HG02763 (cell line): ENCODE measurements around the gene TBC1D4.

Experiments used
- ATAC-seq: cut with Tn5 transposase; IDR thresholded peaks from one replicate; pipeline ENCODE4 v1.9.1; 2021; ENCODE audit warnings: mild to moderate bottlenecking, moderate library complexity; ENCODE audit not compliant: unreplicated experiment

Gene TBC1D4

DNA sequence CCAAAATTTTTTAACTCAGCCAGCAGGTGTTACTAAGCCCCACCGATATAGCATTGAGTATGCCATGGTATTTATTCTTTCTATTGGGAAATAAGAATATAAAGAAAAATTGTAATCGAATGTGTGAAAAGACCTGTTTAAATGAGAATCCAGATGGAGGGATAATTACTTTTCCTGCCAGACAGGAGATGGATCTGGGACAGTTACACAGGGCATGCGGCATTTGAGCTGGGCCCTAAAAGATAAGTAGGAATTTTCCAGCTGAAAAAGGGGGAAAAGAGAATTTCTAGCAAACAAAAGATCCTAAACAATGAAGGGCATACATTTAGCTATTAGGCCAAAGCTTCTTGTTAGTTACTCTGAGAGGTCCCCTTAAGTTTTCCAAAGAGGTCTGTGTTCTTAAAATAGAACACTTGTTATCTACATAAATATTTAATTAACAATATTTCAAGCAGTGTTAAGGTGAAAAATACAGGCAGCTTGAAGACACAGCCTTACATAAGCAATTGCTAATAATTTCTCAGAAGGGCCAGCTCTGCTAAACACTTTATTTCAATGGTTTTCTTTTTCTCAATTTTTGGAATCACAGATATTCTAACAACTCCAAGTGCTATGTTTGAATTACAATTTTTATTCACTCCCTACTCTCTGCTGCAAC is 63.7 kb downstream of the TBC1D4 start:
- no peak for ATAC-seq

DNA sequence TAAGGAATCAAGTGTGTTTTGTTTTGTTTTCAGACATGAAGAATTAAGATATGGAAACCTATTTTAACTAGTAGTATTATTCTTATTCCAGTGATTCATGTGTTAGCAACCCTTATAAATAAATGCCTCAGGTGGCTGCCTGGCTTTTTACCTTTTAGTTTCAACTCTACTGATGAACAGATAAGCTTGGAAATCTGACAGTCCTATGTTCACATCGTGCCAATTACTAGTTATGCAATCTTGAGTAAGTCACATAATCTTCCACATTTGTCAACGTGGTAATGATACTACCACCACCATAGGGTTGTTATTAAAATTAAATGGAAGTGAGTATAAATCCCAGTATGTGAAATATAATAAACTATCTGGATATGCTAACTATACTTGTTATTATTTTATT is 64.3 kb downstream of the TBC1D4 start:
- no peak for ATAC-seq

GRCh38 chr13:75417012-75417384 is 65.0 kb downstream of the TBC1D4 start:
- ATAC-seq = peak; percentile 24

DNA sequence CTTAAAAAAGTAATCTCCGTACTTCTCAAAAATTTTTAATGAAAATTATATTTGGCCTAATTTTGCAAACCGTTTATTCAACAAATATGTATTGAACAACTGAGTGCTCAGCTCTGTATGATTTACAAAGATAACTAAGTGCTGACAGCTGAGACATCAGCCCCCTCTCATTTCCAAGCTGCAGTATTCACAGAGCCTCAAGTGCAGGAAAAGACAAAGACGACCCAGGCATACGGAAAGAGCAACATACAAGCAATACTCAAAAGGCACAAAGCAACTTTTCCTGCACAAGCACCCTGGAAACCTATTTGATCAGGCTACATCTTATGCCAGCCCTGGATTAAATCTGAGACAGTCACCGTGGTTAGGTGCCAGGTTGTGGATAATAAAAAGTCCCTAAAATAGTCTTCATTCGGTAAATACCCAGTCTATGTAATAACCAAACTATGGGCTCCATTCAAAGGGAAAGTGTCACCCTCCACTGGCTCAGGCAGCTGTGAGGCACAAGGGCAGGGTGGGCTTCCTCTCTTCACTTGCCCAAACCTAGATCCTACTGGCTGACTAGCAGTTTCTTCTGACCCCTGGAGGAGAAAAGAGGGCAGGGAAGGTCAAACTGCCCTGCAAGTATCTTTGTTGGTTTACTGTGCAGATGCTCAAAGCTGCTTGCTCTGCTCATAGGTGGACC is 65.5 kb downstream of the TBC1D4 start:
- ATAC-seq = peak; percentile 70

GRCh38 chr13:75415694-75416093 is 66.3 kb downstream of the TBC1D4 start:
- ATAC-seq = no peak

GRCh38 chr13:75415171-75415570 is 66.8 kb downstream of the TBC1D4 start:
- no peak for ATAC-seq

GRCh38 chr13:75414036-75414827 is 67.7 kb downstream of the TBC1D4 start:
- no peak for ATAC-seq

GRCh38 chr13:75411924-75412537 is 69.9 kb downstream of the TBC1D4 start:
- no peak for ATAC-seq

- ATAC-seq = no peak
Measured at GRCh38 chr13:75410207-75410606, 71.8 kb downstream of the TBC1D4 start.

DNA sequence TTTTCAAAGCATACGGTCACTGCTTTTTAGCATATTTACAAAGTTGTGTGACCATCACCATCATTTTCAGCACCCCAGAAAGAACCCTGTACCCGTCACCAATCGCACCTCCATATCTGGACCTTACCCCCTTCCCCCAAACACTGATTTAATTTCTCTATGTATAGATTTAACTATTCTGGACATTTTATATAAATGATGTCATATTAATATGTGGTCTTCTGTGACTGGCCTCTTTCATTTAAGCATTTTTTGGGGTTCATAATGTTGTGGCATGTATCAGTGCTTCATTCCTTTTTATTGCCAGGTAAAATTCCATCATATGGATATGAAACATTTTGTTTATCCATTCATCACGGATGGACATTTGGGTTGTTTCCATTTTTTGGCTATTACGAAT is 74.0 kb downstream of the TBC1D4 start:
- no peak for ATAC-seq

- ATAC-seq = no peak
Measured at GRCh38 chr13:75407473-75407872, 74.5 kb downstream of the TBC1D4 start.

DNA sequence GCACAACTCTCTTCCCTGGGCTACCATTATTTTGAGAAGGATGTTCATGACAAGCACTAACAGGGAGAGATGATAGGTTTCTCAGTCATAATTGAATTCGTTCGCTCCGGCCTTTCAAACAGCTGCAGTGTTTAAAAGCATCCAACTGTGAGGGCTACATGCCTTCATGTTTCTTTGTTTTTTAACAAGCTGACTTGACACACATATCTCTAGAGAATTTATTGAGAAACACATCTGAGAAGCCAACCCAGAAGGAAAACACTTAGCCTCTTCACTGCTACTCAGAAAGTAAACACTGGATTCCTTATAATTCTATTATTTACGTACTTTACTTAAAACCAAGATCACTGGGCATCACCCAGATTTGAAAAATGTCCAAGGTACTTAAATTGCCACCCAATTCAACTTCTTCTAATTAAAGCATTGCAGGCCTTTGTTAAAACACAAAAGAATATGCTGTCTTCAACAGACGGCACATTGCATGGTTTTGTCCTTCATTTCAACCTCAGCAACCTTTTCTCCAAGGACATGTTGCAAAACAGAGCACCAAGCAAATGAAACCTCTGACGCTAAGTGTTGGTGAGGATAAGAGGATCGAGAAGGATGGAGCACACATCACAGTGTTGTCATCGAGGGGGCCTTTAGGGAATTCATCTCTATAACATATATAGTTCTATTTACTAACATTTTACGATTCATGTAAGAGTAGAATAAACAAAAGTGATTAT is 75.8 kb downstream of the TBC1D4 start:
- ATAC-seq = no peak

- no peak for ATAC-seq
Measured at GRCh38 chr13:75404726-75405125, 77.2 kb downstream of the TBC1D4 start.

DNA sequence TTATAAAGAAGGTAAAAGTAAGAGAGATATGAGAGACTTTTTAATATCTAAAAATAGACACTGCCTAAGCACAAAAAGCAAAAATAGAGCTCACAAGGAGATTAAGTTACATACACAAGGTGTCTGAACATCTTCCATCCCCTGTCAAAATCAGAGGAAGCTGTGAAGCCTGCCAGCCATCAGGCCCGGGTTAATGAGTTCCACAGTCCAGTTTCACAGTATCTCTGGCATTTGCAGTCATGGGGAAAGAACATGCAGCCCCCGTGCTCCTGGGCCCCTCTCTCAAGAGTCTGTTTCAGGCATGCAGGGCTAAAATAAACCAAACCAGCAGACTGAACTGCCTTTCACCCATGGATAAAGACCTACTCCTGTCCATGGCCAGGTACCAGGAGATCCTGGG is 79.2 kb downstream of the TBC1D4 start:
- ATAC-seq = no peak

GRCh38 chr13:75400775-75401174 is 81.2 kb downstream of the TBC1D4 start:
- peak; percentile 54 for ATAC-seq

DNA sequence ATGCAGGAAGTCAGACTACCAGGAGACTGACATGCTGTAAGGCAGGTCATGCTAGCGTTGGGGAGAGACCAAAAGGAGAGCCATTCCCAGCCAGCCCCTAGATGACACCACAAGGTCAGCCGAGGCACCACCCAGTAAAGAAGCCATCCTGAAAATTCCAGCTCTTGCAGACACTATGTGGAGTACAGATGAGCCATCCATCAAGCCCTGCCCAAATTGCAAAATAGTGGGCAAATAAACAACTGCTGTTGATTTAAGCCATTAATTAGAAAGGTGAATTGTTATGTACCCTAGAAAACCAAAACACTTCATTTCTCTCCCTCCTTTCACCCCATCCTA is 82.1 kb downstream of the TBC1D4 start:
- no peak for ATAC-seq

DNA sequence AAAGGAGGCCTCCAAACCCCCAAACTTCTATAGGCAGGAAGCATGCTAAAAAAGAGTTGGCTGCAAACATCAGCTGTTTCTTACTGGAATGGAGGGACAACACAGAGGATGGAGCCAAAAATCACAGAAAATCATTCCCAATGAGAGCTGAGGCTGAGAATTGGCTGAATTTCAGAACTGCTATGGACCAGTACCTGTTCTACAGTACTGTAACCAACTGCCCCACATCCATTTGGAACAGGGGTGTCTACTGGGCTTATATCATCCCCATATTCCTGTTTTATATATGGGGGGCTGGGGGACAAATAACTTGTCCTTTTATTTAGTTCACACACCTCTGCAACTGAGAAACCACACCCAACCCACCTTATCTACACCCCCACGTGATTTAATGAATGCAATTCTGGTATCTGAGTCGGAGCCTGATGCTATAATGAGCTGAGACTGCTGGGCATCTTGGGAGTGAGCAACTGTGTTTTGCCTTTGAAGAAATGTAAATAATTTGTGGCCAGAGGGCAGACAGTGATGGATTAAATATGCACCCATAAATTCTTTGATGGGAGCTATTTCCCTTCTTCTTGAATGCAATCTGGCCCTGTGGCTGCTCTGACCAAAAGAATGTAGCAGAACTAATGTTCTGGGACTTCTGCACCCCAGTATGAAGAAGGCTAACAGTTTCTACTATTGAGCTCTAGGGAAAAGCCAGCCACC is 82.6 kb downstream of the TBC1D4 start:
- ATAC-seq = no peak

DNA sequence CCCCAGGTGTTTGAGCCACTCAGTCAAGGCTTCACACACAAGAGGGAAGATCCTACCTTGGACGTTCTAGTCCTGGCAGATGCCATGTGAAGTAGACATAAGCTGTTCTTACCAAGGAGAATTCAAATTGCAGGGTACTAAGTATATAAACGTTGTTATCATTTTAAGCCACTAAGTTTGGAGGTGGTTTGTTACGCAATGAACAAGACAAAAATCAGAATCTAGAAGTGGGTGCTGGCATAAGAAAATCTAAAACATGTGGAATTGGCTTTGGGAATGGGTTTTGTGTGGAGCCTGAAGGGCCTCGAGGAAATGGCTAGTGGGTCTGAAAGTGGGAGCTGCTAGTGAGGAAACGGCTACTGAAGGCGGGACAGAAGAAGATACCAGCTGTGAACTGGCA is 83.9 kb downstream of the TBC1D4 start:
- no peak for ATAC-seq

DNA sequence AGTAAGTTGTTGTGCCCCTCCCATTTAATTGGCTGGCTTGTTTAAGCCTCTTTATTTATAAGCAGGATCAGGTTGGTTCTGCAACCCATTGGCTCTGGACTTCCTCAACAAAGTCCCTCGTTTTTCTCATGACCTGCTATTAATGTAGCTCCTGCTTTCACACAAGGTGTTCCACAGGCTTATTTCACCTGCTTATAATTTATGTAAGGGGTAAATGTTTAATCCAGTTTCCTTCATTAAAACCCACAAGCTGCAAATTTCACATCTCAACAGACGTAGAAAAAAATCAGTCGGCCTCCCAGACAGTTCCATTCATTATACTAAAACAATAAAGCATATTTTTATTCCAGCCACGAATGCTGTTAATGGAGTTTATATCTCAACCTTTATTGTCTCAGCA is 86.1 kb downstream of the TBC1D4 start:
- ATAC-seq = no peak

GRCh38 chr13:75395066-75395465 is 86.9 kb downstream of the TBC1D4 start:
- no peak for ATAC-seq
